Measurements from ENCODE around the gene SYNGR2. TPM values are rescaled to one million over a fixed set of nuclear protein-coding genes. Genes with fewer than 3 reads are reported as not detected.

SYNGR2 gene
- total RNA-seq, 1 donor from 2014 or later = 115 TPM

- H3K4me1 ChIP-seq = peaks cover 5 to 31% of the 10 kb centered on the region in 2 donors
- H3K27ac ChIP-seq = peak within 1 kb of the TSS; percentile 54 to 58
- H3K9me3 ChIP-seq = no peaks in the 10 kb centered on the region
- H3K4me3 ChIP-seq = peak within 1 kb of the TSS; percentile 70 to 73
- no peaks in the 10 kb centered on the region for H3K27me3 ChIP-seq
- TF ChIP-seq CTCF (IDR thresholded peaks at IDR 0.05) = no peak
- intact Hi-C loops (cut with DNase I) = no loop called here
- H3K36me3 ChIP-seq = no peaks in the 10 kb centered on the region
- DNase-seq (ENCODE audit: low spot score in 2 of 2) = no peak
Observed at GRCh38 chr17:78128551-78129350, 39.6 kb upstream of the SYNGR2 start, which contains the start of gene TMC6. TSS of gene TMC6 (minus strand) at chr17:78128755. CDS start at chr17:78126832, 1,923 bp downstream.

GRCh38 chr17:78129351-78130089 is 38.9 kb upstream of the SYNGR2 start:
- no peak for TF ChIP-seq CTCF (IDR thresholded peaks at IDR 0.05)
- peaks cover 5 to 31% of the 10 kb centered on the region in 2 donors for H3K4me1 ChIP-seq
- H3K36me3 ChIP-seq = no peaks in the 10 kb centered on the region
- H3K27me3 ChIP-seq = no peaks in the 10 kb centered on the region
- intact Hi-C loops (cut with DNase I) = no loop called here
- DNase-seq (ENCODE audit: low spot score in 2 of 2) = no peak
- H3K27ac ChIP-seq = no peak overlapping the region
- H3K4me3 ChIP-seq = no peak overlapping the region
- H3K9me3 ChIP-seq = no peaks in the 10 kb centered on the region

GRCh38 chr17:78130090-78130436 is 38.3 kb upstream of the SYNGR2 start:
- no peak for TF ChIP-seq CTCF (IDR thresholded peaks at IDR 0.05)
- Histone ChIP-seq H3K36me3 (no peaks in the 10 kb centered on the region), H3K9me3 (no peaks in the 10 kb centered on the region), H3K27me3 (no peaks in the 10 kb centered on the region), H3K27ac (peak overlapping the region in 1 of 2 donors; percentile 0), H3K4me3 (no peak overlapping the region), H3K4me1 (peaks cover 5 to 31% of the 10 kb centered on the region in 2 donors)
- DNase-seq (ENCODE audit: low spot score in 2 of 2) = no peak
- intact Hi-C loops (cut with DNase I) = no loop called here

- Histone ChIP-seq H3K27ac (peak within 1 kb of the TSS in 1 of 2 donors; percentile 0), H3K36me3 (no peaks in the 10 kb centered on the region), H3K27me3 (no peaks in the 10 kb centered on the region), H3K4me3 (peak within 1 kb of the TSS in 1 of 2 donors; percentile 46), H3K9me3 (no peaks in the 10 kb centered on the region), H3K4me1 (peaks cover 5 to 29% of the 10 kb centered on the region in 2 donors)
- intact Hi-C loops (cut with DNase I) = no loop called here
- TF ChIP-seq CTCF (IDR thresholded peaks at IDR 0.05) = no peak
- no peak for DNase-seq (ENCODE audit: low spot score in 2 of 2)
Observed at GRCh38 chr17:78130437-78131101, 37.8 kb upstream of the SYNGR2 start, which contains the start of gene TMC8. TSS of gene TMC8 (plus strand) at chr17:78130771. CDS start at chr17:78131589, 818 bp downstream.

- Histone ChIP-seq H3K27me3 (no peaks in the 10 kb centered on the region), H3K36me3 (no peaks in the 10 kb centered on the region), H3K4me1 (peaks cover 5 to 24% of the 10 kb centered on the region in 2 donors), H3K27ac (no peak overlapping the region), H3K9me3 (no peaks in the 10 kb centered on the region), H3K4me3 (peak overlapping the region in 1 of 2 donors; percentile 46)
- no peak for TF ChIP-seq CTCF (IDR thresholded peaks at IDR 0.05)
- no peak for DNase-seq (ENCODE audit: low spot score in 2 of 2)
- intact Hi-C loops (cut with DNase I) = no loop called here
Observed at GRCh38 chr17:78131172-78132083, 37.0 kb upstream of the SYNGR2 start.
